GM19023 (cell line): Measurements from ENCODE around the gene ZC3H11A.
"Not testable (repeated sequence)": the region's sequence is repeated elsewhere in the genome, so short reads cannot be mapped to it uniquely, and the experiment has no call there.

ENCODE experiments used
- ATAC-seq: cut with Tn5 transposase; IDR thresholded peaks from one replicate; pipeline ENCODE4 v1.9.1; 2021; ENCODE audit warnings: mild to moderate bottlenecking, moderate library complexity; ENCODE audit not compliant: unreplicated experiment

The ZC3H11A gene

GRCh38 chr1:203795441-203796235 lies at the start of gene ZC3H11A, which contains the start of gene ZBED6:
Gene ZC3H11A, plus strand, starts transcription at chr1:203795623. Its CDS starts 21,448 bp downstream, at chr1:203817071.
Gene ZBED6, plus strand, starts transcription at chr1:203795623. Its CDS starts 1,900 bp downstream, at chr1:203797523.
- ATAC-seq = peak; percentile 97

- no peak for ATAC-seq
Observed at GRCh38 chr1:203746281-203746680, 49.1 kb upstream of the ZC3H11A start.

GRCh38 chr1:203751051-203751450 lies 44.4 kb upstream of the ZC3H11A start:
- ATAC-seq = no peak

- ATAC-seq = not testable (repeated sequence)
Observed at GRCh38 chr1:203751618-203752361, 43.6 kb upstream of the ZC3H11A start.

- ATAC-seq = peak; percentile 72
Observed at GRCh38 chr1:203754455-203754864, 41.0 kb upstream of the ZC3H11A start.

- no peak for ATAC-seq
Observed at GRCh38 chr1:203756036-203756435, 39.4 kb upstream of the ZC3H11A start.

GRCh38 chr1:203758749-203759148 lies 36.7 kb upstream of the ZC3H11A start:
- ATAC-seq = not testable (repeated sequence)

- ATAC-seq = no peak
Observed at GRCh38 chr1:203760506-203760905, 34.9 kb upstream of the ZC3H11A start.

GRCh38 chr1:203761958-203762357 lies 33.5 kb upstream of the ZC3H11A start:
- ATAC-seq = not testable (repeated sequence)

- no peak for ATAC-seq
Observed at GRCh38 chr1:203763505-203763904, 31.9 kb upstream of the ZC3H11A start.

GRCh38 chr1:203764105-203765028 lies 31.1 kb upstream of the ZC3H11A start:
- no peak for ATAC-seq

- peak; percentile 80 for ATAC-seq
Observed at GRCh38 chr1:203765029-203765837, 30.2 kb upstream of the ZC3H11A start, which contains the start of gene LAX1. Gene LAX1, plus strand, starts transcription at chr1:203765183. Its CDS starts 383 bp downstream, at chr1:203765566.

- ATAC-seq = no peak
Observed at GRCh38 chr1:203768256-203768655, 27.2 kb upstream of the ZC3H11A start.

GRCh38 chr1:203769505-203770343 lies 25.7 kb upstream of the ZC3H11A start:
- ATAC-seq = no peak

GRCh38 chr1:203771901-203772301 lies 23.5 kb upstream of the ZC3H11A start:
- ATAC-seq = no peak

GRCh38 chr1:203772836-203773235 lies 22.6 kb upstream of the ZC3H11A start:
- ATAC-seq = no peak

GRCh38 chr1:203776636-203777035 lies 18.8 kb upstream of the ZC3H11A start:
- ATAC-seq = no peak

GRCh38 chr1:203777596-203777995 lies 17.8 kb upstream of the ZC3H11A start:
- no peak for ATAC-seq

- ATAC-seq = no peak
Observed at GRCh38 chr1:203778146-203778545, 17.3 kb upstream of the ZC3H11A start.
